MM.1S (cell line): Measurements from ENCODE around the gene JAML.

ENCODE experiments used
- DNase-seq: peaks from one replicate; pipeline ENCODE4 v3.0.0-alpha.2; 2015
- H2AFZ ChIP-seq: fragments of 300-600 bp; sonication (generic); 2 replicates; pipeline ENCODE4 v1.6.0; 2016; ENCODE audit warnings: antibody characterized with exemption, low read length
- H3F3A ChIP-seq: fragments of 300-600 bp; sonication (generic); 2 replicates; pipeline ENCODE4 v1.6.1; 2016; ENCODE audit warnings: mild to moderate bottlenecking, antibody characterized with exemption, low read length, moderate library complexity, mixed read lengths; ENCODE audit not compliant: insufficient read depth
- H3K27ac ChIP-seq: fragments of 300-600 bp; sonication (generic); 2 replicates; pipeline ENCODE4 v1.5.1; 2016; ENCODE audit warnings: mild to moderate bottlenecking, low read length
- H3K27me3 ChIP-seq: fragments of 300-600 bp; sonication (generic); replicated peaks from 2 replicates; pipeline ENCODE4 v1.6.0; 2016; ENCODE audit warnings: low read length; ENCODE audit not compliant: insufficient read depth
- H3K36me3 ChIP-seq: fragments of 300-600 bp; sonication (generic); replicated peaks from 2 replicates; pipeline ENCODE4 v1.6.1; 2016; ENCODE audit warnings: mild to moderate bottlenecking, low read length, mixed read lengths; ENCODE audit not compliant: insufficient read depth
- H3K4me1 ChIP-seq: fragments of 300-600 bp; sonication (generic); 2 replicates; pipeline ENCODE4 v1.6.1; 2016; ENCODE audit warnings: low read length, mixed read lengths
- H3K4me2 ChIP-seq: fragments of 300-600 bp; sonication (generic); 2 replicates; pipeline ENCODE4 v1.6.0; 2016; ENCODE audit warnings: low read depth, low read length
- H3K4me3 ChIP-seq: fragments of 300-600 bp; sonication (generic); 2 replicates; pipeline ENCODE4 v1.5.1; 2016; ENCODE audit warnings: low read length, mixed read lengths
- H3K79me2 ChIP-seq: fragments of 300-600 bp; sonication (generic); 2 replicates; pipeline ENCODE4 v1.6.1; 2016; ENCODE audit warnings: mixed run types, low read length, mixed read lengths
- H3K9ac ChIP-seq: fragments of 300-600 bp; sonication (generic); 2 replicates; pipeline ENCODE4 v1.6.1; 2016; ENCODE audit warnings: low read length, mixed read lengths
- H3K9me2 ChIP-seq: fragments of 300-600 bp; sonication (generic); replicated peaks from 2 replicates; pipeline ENCODE4 v1.6.1; 2016; ENCODE audit warnings: mild to moderate bottlenecking, low read length, mixed read lengths; ENCODE audit not compliant: insufficient read depth
- H3K9me3 ChIP-seq: fragments of 300-600 bp; sonication (generic); replicated peaks from 2 replicates; pipeline ENCODE4 v1.6.1; 2016; ENCODE audit warnings: mild to moderate bottlenecking, low read length, mixed read lengths; ENCODE audit not compliant: insufficient read depth
- H4K20me1 ChIP-seq: fragments of 300-600 bp; sonication (generic); 2 replicates; pipeline ENCODE4 v1.6.1; 2016; ENCODE audit warnings: mild to moderate bottlenecking, low read length, moderate library complexity, mixed read lengths; ENCODE audit not compliant: insufficient read depth
- CTCF ChIP-seq: fragments of 300-600 bp; sonication (generic); IDR thresholded peaks from 2 replicates; pipeline ENCODE4 v1.5.1; 2016; ENCODE audit warnings: antibody characterized with exemption, low read length, mixed read lengths
- EZH2 ChIP-seq: fragments of 300-600 bp; sonication (generic); optimal IDR thresholded peaks from 2 replicates; pipeline ENCODE3; 2017; ENCODE audit warnings: low read depth, mild to moderate bottlenecking, antibody characterized with exemption, low read length, mixed read lengths
- EZH2phosphoT487 ChIP-seq: fragments of 300-600 bp; sonication (generic); IDR thresholded peaks from 2 replicates; pipeline ENCODE4 v1.6.1; 2018; ENCODE audit warnings: antibody characterized with exemption, low read length

JAML gene

GRCh38 chr11:118205606-118206378 lies 19.0 kb downstream of the JAML start:
- no peak overlapping the region for H2AFZ ChIP-seq

GRCh38 chr11:118202599-118203422 lies 22.0 kb downstream of the JAML start:
- H3K9me3 ChIP-seq = no peaks in the 10 kb centered on the region
- TF ChIP-seq CTCF = no peak
- TF ChIP-seq EZH2phosphoT487 = no peak
- no peak for TF ChIP-seq EZH2
- DNase-seq = no peak
- no peak overlapping the region for H3K4me2 ChIP-seq
- H2AFZ ChIP-seq = no peak overlapping the region
- H3K27ac ChIP-seq = no peak overlapping the region
- no peaks in the 10 kb centered on the region for H4K20me1 ChIP-seq
- H3K79me2 ChIP-seq = no peaks in the 10 kb centered on the region
- H3K4me1 ChIP-seq = peaks cover 6% of the 10 kb centered on the region; the same call in 1 of the 2 replicates
- H3K9ac ChIP-seq = no peak overlapping the region
- H3K9me2 ChIP-seq = no peaks in the 10 kb centered on the region
- no peaks in the 10 kb centered on the region for H3K36me3 ChIP-seq
- no peaks in the 10 kb centered on the region for H3F3A ChIP-seq
- no peak overlapping the region for H3K4me3 ChIP-seq
- H3K27me3 ChIP-seq = peaks cover 15% of the 10 kb centered on the region; the same call in 1 of the 2 replicates

More at GRCh38 chr11:118205606-118206378, 19.0 kb downstream of the JAML start:
- Histone ChIP-seq H3F3A (no peaks in the 10 kb centered on the region), H3K9me2 (no peaks in the 10 kb centered on the region), H3K9me3 (no peaks in the 10 kb centered on the region), H3K27me3 (peaks cover 30% of the 10 kb centered on the region), H3K4me3 (no peak overlapping the region), H3K9ac (no peak overlapping the region), H3K79me2 (no peaks in the 10 kb centered on the region), H3K27ac (no peak overlapping the region), H3K36me3 (no peaks in the 10 kb centered on the region), H3K4me2 (no peak overlapping the region), H3K4me1 (peaks cover 6% of the 10 kb centered on the region; the same call in 1 of the 2 replicates), H4K20me1 (no peaks in the 10 kb centered on the region)
- TF ChIP-seq EZH2phosphoT487 = no peak
- no peak for TF ChIP-seq CTCF
- no peak for TF ChIP-seq EZH2
- DNase-seq = no peak

- H3K9me2 ChIP-seq = no peaks in the 10 kb centered on the region
- H3K4me2 ChIP-seq = no peak overlapping the region
- H3K9ac ChIP-seq = no peak overlapping the region
- H3K27me3 ChIP-seq = peaks cover 15% of the 10 kb centered on the region
- TF ChIP-seq CTCF (no peak), EZH2 (no peak), EZH2phosphoT487 (no peak)
- no peak overlapping the region for H3K27ac ChIP-seq
- DNase-seq = no peak
- no peaks in the 10 kb centered on the region for H3K79me2 ChIP-seq
- peaks cover 6% of the 10 kb centered on the region; the same call in 1 of the 2 replicates for H3K4me1 ChIP-seq
- H3F3A ChIP-seq = no peaks in the 10 kb centered on the region
- H4K20me1 ChIP-seq = no peaks in the 10 kb centered on the region
- H3K36me3 ChIP-seq = no peaks in the 10 kb centered on the region
- H3K4me3 ChIP-seq = no peak overlapping the region
- H2AFZ ChIP-seq = no peak overlapping the region
- no peaks in the 10 kb centered on the region for H3K9me3 ChIP-seq
Observed at GRCh38 chr11:118201966-118202365, 22.8 kb downstream of the JAML start.
